ENCODE results near the gene UBAP2. TPM values are rescaled to one million over a fixed set of nuclear protein-coding genes. Genes with fewer than 3 reads are reported as not detected.

Gene UBAP2
- total RNA-seq, 4 donors from 2014 or later, result 31.0 to 49.6 (median 37.6) TPM

GRCh38 chr9:33914887-33915628 lies 133.6 kb downstream of the UBAP2 start:
- DNase-seq (ENCODE audit: extremely low spot score), result no peak
- peaks cover 15 to 68% (median 59%) of the 10 kb centered on the region in 4 donors for H3K36me3 ChIP-seq
- intact Hi-C loops (cut with DNase I), result loop anchor here (10.0 kb wide), 1 partner anchor 90 kb away; no protein-coding TSS in a partner anchor
- H3K27me3 ChIP-seq, result no peaks in the 10 kb centered on the region
- H3K27ac ChIP-seq (replicated peaks in 1 of 4), result no peak overlapping the region
- H3K9me3 ChIP-seq, result no peaks in the 10 kb centered on the region
- TF ChIP-seq POLR2A (IDR thresholded peaks at IDR 0.05; ENCODE audit: low read depth), result no peak
- no peak for TF ChIP-seq CTCF (IDR thresholded peaks at IDR 0.05)
- TF ChIP-seq POLR2AphosphoS5 (IDR thresholded peaks at IDR 0.05), result no peak
- no peak for TF ChIP-seq EP300 (IDR thresholded peaks at IDR 0.05)
- H3K4me1 ChIP-seq, result peaks cover 0 to 11% (median 0%) of the 10 kb centered on the region in 4 donors
- 100% methylated on average over 3 of the region's 3 CpGs for WGBS
- no peak overlapping the region for H3K4me3 ChIP-seq

- Histone ChIP-seq H3K27me3 (no peaks in the 10 kb centered on the region), H3K27ac (replicated peaks in 1 of 4) (no peak overlapping the region), H3K4me1 (peaks cover 0 to 11% (median 0%) of the 10 kb centered on the region in 4 donors), H3K9me3 (no peaks in the 10 kb centered on the region), H3K36me3 (peaks cover 9 to 56% (median 47%) of the 10 kb centered on the region in 4 donors), H3K4me3 (no peak overlapping the region)
- intact Hi-C loops (cut with DNase I), result loop anchor here (10.0 kb wide), 1 partner anchor 89 kb away; no protein-coding TSS in a partner anchor
- 100% methylated on average over 1 of the region's 1 CpG for WGBS
- TF ChIP-seq POLR2A (IDR thresholded peaks at IDR 0.05; ENCODE audit: low read depth) (no peak), CTCF (IDR thresholded peaks at IDR 0.05) (no peak), EP300 (IDR thresholded peaks at IDR 0.05) (no peak), POLR2AphosphoS5 (IDR thresholded peaks at IDR 0.05) (no peak)
- no peak for DNase-seq (ENCODE audit: extremely low spot score)
These were observed 135.1 kb downstream of the UBAP2 start for GRCh38 chr9:33913541-33913940.

GRCh38 chr9:33908749-33909148 lies 139.9 kb downstream of the UBAP2 start:
- peaks cover 10 to 22% (median 17%) of the 10 kb centered on the region in 4 donors for H3K4me1 ChIP-seq
- H3K27me3 ChIP-seq, result no peaks in the 10 kb centered on the region
- intact Hi-C loops (cut with DNase I), result no loop called here
- no peak for DNase-seq (ENCODE audit: extremely low spot score)
- no peak overlapping the region for H3K4me3 ChIP-seq
- 98% methylated on average over 4 of the region's 4 CpGs for WGBS
- no peak for TF ChIP-seq CTCF (IDR thresholded peaks at IDR 0.05)
- no peak for TF ChIP-seq EP300 (IDR thresholded peaks at IDR 0.05)
- TF ChIP-seq POLR2AphosphoS5 (IDR thresholded peaks at IDR 0.05), result no peak
- no peak for TF ChIP-seq POLR2A (IDR thresholded peaks at IDR 0.05; ENCODE audit: low read depth)
- H3K9me3 ChIP-seq, result no peaks in the 10 kb centered on the region
- H3K36me3 ChIP-seq, result peaks cover 0 to 20% (median 17%) of the 10 kb centered on the region in 4 donors
- H3K27ac ChIP-seq (replicated peaks in 1 of 4), result no peak overlapping the region

- Histone ChIP-seq H3K9me3 (no peaks in the 10 kb centered on the region), H3K27me3 (no peaks in the 10 kb centered on the region), H3K27ac (replicated peaks in 1 of 4) (no peak overlapping the region), H3K36me3 (peaks cover 0 to 13% (median 12%) of the 10 kb centered on the region in 4 donors), H3K4me1 (peaks cover 10 to 22% (median 14%) of the 10 kb centered on the region in 4 donors), H3K4me3 (no peak overlapping the region)
- whole genome bisulfite sequencing, result 93% methylated on average over 3 of the region's 3 CpGs
- DNase-seq (ENCODE audit: extremely low spot score), result no peak
- intact Hi-C loops (cut with DNase I), result no loop called here
- no peak for TF ChIP-seq POLR2A (IDR thresholded peaks at IDR 0.05; ENCODE audit: low read depth)
- no peak for TF ChIP-seq CTCF (IDR thresholded peaks at IDR 0.05)
- no peak for TF ChIP-seq POLR2AphosphoS5 (IDR thresholded peaks at IDR 0.05)
- no peak for TF ChIP-seq EP300 (IDR thresholded peaks at IDR 0.05)
These were observed 140.6 kb downstream of the UBAP2 start for GRCh38 chr9:33908114-33908513.

Measured in esophagus muscularis mucosa (tissue), 4 donors.